HG02870 (cell line): Measurements from ENCODE around the gene ARID3A.
A peak's percentile ranks its signal among the peaks of the same experiment; 100 is the strongest.
"Not testable (repeated sequence)": the region's sequence is repeated elsewhere in the genome, so short reads cannot be mapped to it uniquely, and the experiment has no call there.

Source experiments
- ATAC-seq: cut with Tn5 transposase; IDR thresholded peaks from one replicate; pipeline ENCODE4 v1.9.1; 2021; ENCODE audit warnings: mild to moderate bottlenecking, moderate library complexity; ENCODE audit not compliant: unreplicated experiment

The ARID3A gene

DNA sequence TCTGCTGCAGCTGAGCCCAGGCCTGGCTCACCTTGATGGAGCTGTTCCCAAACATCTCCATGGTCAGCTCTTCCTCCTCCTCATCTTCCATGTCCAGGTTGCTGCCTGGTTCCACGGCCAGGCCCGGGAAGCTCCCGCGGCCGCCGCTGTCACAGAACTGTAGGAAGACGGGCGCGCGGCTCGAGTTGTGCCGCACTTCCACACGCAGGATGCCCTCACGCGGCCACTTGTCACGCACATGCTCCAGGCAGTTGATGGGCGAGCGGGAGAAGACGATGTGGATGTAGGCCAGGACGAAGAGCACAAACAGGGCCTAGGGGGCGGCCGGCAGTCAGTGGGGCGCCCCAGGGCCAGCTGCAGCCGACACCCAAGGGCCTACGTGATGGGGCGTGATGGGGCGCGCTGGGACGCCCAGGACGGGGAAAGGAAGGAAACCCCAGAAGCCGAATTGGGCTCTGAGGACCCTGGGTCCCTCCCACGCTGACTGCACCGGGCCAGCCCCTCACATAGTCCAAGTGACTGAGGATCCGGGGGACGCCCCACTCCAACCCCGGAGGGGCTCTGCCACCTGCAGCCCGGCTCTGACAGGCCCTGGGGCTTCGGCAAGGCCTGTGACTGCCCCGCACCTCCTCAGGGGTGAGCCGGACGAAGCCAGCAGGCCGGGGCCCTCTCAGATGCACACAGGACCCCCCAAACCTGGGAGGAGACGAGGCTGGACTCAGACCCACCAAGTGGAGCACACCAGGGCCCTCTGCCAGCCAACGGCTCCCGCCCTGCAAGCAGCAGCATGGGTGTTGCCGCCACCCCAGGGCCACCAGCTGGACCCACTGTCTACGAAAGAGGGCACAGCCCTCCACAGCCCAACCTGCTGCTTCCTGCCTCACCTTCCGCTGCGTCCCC is 88.6 kb downstream of the ARID3A start:
- ATAC-seq = no peak

DNA sequence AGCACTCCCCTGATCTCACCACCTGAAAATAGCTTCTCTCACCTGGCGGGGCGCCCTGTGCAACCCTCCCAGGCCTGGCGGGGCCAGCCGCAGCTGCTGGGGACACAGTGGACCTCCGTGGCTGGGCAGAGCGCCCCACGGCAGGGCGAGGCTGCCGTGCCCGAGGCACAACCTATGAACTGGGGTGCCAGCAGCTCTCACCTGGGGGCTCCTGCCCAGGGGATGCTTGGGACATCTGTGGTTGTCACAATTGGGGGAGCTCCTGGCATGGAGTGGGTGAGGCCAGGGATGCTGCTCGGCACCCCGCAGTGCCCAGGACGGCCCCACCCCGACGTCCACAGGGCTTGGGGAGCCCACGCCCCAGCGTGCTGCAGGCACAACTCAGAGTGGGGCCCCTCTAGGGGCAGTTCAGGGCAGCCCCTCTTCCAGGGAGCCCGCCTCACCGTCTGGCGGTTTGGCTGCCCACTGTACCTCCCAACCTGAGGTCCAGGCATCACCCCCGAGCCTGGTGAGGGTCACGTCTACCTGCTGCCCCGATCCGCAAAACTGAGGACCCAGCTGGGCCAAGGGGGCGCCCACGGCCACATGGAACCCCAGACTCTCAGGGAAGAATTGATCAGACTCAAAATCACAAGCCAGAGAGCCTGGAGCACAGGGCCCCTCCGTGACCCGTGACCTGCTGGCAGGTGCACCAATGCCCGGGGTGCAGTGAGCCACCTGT is 89.4 kb downstream of the ARID3A start:
- ATAC-seq = no peak

DNA sequence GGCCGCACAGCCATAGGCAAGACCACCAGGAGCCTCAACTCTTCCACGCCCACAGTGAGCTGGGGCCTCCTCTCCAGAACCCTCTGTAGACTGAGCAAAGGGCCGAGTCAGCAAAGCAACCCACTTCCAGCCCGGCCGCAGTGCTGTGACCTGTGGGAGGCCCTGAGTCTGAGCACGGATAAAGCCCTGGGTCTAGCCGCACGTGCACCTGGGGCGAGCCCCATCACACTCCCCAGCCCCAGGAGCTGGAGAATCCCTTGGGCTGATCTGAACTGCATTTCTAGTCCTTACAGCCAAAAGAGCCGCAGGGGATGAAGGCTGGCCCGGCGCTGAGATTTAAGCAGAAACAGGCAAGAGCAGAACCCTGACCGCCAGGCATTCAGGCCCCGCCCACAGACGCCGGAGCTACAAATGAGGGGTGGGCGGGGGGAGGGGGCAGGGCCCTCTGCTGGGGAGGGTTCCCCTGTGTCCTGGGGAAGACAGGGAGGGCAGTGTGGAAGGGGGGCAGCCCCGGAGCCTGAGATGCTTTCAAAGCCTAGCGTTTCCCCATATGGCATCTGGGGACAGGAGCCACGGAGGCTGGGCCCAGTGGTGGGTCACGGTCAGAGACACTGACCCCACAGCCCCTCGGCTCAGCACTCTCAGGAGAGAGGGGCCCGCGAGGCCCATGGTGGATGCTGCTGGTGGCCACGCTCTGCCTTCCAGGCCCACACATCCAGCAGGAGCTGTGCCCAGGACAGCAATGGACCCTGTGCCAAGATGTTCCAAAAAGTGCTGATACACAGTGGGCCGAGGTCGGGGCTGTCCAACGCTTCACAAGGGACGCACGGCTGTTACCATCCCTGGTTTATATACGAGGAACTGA is 90.2 kb downstream of the ARID3A start:
- no peak for ATAC-seq

DNA sequence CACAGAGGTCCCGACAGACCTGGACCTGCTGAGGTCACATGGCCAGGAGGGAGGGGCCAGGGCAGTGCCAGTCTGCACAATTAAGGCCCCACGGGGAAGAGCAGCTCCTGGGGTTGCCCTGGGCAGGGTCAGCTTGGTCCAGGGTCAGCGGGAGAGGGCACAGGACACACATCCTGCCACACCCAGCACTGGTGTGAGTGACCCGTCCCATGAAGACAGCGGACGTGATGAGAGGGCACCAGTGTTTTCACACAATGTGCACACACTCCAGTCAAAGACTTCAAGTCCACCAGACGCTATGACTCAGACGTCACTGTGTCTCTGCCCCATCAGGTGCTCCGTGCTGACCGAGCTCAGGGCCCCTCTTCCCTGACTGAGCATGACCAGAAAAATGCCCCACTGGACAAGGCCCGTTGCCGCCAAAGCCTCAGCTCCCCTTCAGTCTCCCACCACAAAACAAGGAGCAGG is 90.8 kb downstream of the ARID3A start:
- no peak for ATAC-seq

DNA sequence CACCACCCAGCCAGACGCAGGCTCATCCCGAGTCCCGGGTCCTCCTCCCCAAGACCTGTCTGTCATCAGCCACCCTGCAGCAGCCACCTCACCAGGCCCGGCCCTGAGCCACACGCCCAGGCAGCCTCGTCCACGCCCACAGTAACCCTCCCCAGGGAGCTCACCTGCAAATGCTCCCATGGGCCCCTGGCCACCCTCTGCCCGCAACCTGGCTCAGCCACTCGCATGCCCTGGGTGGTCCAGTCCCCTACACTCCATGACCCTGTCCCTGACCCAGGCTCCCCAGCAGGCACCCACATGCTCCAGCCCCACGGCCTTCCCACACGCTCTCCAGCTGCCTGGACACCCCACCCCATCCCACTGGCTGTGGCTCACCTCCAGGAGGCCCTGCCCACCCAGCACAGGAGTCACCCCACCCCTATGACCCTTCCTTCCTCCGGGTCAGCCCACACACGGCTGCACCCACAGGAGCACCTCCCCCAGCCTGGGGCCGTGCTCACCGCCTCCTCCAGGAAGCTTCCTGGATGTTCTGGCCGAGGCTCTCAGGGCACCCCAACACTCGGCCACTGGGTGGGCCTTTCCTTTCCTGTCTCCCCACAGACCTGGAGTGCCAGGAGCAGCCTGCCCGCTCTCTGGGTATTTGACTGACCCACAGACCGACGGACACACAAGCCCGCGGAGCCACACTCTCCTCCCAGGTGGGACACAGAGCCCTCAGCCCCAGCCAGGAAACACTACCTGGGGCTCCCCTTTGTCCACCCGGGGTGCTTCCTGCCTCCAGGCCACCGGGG is 91.5 kb downstream of the ARID3A start:
- ATAC-seq = no peak

DNA sequence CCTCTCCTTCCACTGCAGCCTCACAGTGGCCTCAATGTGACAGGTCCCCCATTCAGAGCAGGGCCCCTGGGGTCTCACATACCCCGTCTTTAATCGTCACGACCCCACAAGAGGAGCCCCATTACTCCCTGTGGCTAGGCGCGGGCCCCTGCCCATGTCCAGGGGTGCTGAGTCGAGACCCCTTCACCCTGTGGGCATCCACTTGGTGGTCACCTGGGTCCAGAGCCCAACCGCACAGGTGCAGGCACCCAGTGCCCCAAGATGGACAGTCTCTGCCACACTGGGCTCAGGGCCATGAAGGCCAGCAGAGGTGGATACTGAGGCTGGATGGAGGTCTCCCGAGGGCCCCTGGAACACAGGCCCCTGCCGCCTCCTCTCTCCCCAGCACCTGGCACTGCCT is 92.1 kb downstream of the ARID3A start:
- no peak for ATAC-seq

DNA sequence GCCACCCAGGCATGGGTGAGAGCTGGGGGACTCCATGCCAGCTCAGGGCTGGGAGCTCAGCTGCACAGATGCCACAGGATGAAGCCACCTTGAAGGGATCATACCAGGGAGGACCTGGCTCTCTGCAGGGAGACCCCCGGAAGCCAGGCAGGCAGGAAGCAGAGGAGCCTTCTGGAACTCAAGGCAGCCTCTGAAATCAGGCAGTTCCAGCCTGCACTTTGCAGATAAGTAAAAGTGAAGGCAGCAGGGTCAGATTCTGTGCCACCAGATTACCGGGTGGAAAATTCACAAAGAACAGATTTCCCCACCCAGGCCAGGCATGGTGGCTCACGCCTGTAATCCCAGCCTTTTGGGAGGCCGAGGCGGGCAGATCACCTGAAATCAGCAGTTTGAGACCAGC is 92.6 kb downstream of the ARID3A start:
- no peak for ATAC-seq

DNA sequence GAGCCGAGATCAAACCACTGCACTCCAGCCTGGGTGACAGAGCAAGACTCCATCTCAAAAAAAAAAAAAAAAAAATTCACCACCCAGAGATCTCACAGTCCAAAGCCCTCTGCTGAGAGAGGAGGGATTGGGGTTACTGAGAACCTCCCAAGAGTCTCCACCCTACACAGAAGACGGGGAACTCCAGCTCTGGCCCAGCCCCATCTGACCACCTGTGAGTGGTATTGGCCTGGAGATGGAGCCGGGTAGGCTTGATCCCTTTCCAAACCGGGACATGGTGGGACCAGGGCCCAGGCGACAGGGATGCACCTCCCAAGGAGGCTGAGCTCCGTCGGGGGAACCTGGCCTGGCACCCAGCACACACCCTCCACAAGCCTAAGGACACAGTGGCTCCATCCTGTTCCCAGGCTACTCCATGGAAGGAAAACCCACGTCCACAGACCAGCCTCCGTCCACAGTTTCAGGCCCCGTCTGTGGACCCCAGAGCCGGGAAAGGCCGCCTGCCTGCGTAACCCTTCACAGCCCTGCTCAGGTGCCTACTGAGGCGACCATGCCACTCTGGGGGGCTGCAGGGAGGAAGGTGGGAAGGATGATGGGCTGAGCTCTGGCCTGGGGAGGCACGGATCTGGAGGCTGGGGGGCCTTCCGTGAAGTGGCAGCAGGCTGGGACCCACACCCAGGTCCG is 93.2 kb downstream of the ARID3A start:
- ATAC-seq = no peak

DNA sequence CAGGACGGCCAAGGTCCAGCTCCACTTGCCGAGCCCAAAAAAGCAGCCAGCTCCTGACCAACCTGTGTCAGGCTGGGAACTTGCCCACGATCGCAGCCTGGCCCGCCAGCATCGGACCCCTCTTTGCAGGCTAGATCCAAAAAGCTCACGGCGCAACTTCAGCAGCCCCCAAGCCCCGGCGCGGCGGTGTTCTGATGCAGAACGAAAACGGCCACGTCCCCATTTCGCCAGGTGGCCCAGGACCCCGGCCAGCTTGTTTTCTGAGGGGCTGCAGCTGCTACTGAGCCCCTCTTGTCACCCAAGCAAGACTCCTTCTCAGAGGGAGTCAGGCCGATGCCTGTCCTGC is 93.8 kb downstream of the ARID3A start:
- ATAC-seq = no peak

DNA sequence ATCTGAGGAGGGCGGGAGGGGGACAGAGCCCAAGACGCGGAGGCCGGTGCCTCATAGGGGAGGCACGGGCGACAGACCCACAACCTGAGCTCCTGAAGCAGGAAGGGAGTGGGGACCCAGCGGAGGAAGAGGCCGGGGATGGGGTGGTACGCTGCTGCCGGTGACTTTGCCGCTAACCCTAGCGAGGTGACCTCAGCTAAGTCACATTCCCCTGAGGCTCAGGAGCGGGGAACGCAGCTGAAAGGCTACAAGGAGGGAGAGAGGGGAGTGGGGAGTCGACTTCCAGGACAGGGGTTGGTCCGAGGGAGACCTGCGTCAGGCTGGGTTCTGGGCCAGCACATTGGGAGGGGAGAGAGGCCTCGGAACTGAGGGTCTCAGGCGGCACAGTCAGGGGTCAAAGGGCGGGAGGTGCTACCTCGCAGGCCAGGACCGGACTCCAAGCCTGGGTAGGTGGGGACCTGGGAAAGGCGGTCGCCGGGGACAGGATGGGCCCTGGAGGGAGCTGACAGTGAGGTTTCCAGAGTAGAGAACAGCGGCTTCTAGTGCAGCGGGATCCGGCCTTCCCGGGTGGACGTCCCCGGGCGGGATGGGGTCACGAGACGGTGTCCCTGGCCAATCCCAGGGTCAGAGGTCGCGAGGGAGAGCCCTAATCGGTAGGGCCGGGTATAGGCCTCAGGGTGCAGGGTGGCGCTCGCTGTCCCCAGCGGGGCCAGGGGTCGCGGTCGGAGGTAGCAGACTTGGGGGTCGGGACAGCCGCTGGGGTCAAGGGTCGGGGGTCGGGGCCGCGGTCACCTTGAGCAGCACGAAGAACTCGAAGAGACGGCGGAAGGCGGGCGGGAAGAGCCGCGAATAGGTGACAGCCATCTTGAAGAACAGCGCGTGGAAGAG is 94.4 kb downstream of the ARID3A start:
- no peak for ATAC-seq

DNA sequence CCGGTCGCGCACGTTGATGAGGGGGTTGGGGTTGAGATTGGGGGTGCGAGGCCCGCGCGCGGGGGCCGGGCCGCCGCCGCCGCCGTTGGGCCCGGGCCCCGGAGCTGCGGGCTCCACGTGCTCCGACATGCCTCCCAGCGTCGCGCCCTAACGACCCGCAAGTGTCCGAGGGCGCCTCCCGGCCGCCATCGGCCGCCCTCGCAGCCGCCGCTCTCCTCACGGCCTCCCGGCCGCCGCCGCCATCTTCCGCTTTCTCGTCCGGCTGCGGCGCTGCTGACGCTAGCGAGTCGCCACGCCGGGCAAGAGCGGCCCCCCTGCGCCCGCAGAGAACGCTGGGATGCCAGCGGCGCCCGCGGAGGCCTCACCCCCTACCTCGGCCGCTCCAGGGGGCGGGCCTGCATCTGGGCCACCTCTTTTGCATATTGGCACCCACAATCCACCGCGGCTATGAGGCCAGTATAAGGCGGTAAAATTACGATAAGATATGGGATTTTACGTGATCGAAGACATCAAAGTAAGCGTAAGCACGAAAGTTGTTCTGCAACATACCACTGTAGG is 95.1 kb downstream of the ARID3A start, which contains the start of gene TMEM259:
TMEM259 (minus strand) TSS at position 256 of the 558 bp plus-strand sequence; CDS start at position 129, 127 bp downstream.
- ATAC-seq = peak; percentile 69

DNA sequence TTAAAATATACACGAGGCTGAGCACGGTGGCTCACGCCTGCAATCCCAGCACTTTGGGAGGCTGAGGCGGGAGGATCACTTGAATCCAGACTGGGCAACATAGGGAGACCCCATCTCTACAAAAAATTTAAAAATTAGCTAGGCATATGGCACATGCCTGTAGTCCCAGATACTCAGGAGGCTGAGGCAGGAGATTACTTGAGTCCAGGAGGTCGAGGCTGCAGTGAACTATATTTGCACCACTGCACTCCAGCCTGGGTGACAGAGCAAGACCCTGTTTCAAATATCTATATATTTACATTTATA is 98.0 kb downstream of the ARID3A start:
- not testable (repeated sequence) for ATAC-seq

DNA sequence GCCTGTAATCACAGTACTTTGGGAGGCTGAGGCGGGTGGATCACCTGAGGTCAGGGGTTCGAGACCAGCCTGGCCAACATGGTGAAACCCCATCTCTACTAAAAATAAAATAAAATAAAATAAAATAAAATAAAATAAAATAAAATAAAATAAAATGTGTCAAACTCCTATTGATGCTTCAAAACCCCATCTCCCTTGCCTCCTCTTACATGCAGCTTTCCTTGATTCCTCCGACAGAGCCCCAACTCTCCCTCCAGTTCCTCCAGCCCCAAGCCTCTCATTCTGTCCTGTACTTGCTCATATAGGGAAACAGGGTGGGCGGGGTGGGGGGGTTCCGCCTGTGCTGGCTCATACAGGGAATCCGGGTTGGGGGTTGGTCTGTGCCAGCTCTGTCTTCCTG is 99.2 kb downstream of the ARID3A start:
- not testable (repeated sequence) for ATAC-seq
